ENCODE results near the gene LCN15.
"Not testable (repeated sequence)": the region's sequence is repeated elsewhere in the genome, so short reads cannot be mapped to it uniquely, and the experiment has no call there.

LCN15 gene

GRCh38 chr9:136794281-136794999, 30.1 kb upstream of the LCN15 start:
- DNase-seq (ENCODE audit: low read depth), result no peak

GRCh38 chr9:136793086-136793946, 29.0 kb upstream of the LCN15 start:
- DNase-seq (ENCODE audit: low read depth), result no peak

GRCh38 chr9:136792321-136793085, 28.2 kb upstream of the LCN15 start:
- DNase-seq (ENCODE audit: low read depth), result no peak

GRCh38 chr9:136791516-136792276, 27.4 kb upstream of the LCN15 start:
- DNase-seq (ENCODE audit: low read depth), result no peak

GRCh38 chr9:136790640-136791515, 26.6 kb upstream of the LCN15 start, which contains the start of gene TMEM141:
Gene TMEM141, plus strand, starts transcription at chr9:136791344. Its CDS starts 27 bp downstream, at chr9:136791371.
- DNase-seq (ENCODE audit: low read depth), result peak; percentile 78

- DNase-seq (ENCODE audit: low read depth), result no peak
These were observed 25.2 kb upstream of the LCN15 start for GRCh38 chr9:136789523-136789937.

GRCh38 chr9:136788644-136789522, 24.6 kb upstream of the LCN15 start:
- not testable (repeated sequence) for DNase-seq (ENCODE audit: low read depth)

- no peak for DNase-seq (ENCODE audit: low read depth)
These were observed 23.5 kb upstream of the LCN15 start for GRCh38 chr9:136787690-136788400.

GRCh38 chr9:136786983-136787382, 22.7 kb upstream of the LCN15 start:
- DNase-seq (ENCODE audit: low read depth), result not testable (repeated sequence)

GRCh38 chr9:136786451-136786850, 22.1 kb upstream of the LCN15 start:
- no peak for DNase-seq (ENCODE audit: low read depth)

GRCh38 chr9:136785565-136786355, 21.4 kb upstream of the LCN15 start:
- DNase-seq (ENCODE audit: low read depth), result not testable (repeated sequence)

GRCh38 chr9:136784997-136785361, 20.7 kb upstream of the LCN15 start:
- no peak for DNase-seq (ENCODE audit: low read depth)

- no peak for DNase-seq (ENCODE audit: low read depth)
These were observed 20.1 kb upstream of the LCN15 start for GRCh38 chr9:136784249-136784996.

- DNase-seq (ENCODE audit: low read depth), result no peak
These were observed 18.1 kb upstream of the LCN15 start for GRCh38 chr9:136782452-136782851.

GRCh38 chr9:136779808-136780207, 15.5 kb upstream of the LCN15 start:
- no peak for DNase-seq (ENCODE audit: low read depth)

- no peak for DNase-seq (ENCODE audit: low read depth)
These were observed 13.0 kb upstream of the LCN15 start for GRCh38 chr9:136777359-136777758.

- no peak for DNase-seq (ENCODE audit: low read depth)
These were observed 12.6 kb upstream of the LCN15 start for GRCh38 chr9:136776947-136777346.
